ENCODE data around the gene ALDH1L2. TPM values are rescaled to one million over a fixed set of nuclear protein-coding genes. Genes with fewer than 3 reads are reported as not detected.

ALDH1L2 gene
- total RNA-seq: 14.5 and 21.4 TPM in 2 replicates

DNA sequence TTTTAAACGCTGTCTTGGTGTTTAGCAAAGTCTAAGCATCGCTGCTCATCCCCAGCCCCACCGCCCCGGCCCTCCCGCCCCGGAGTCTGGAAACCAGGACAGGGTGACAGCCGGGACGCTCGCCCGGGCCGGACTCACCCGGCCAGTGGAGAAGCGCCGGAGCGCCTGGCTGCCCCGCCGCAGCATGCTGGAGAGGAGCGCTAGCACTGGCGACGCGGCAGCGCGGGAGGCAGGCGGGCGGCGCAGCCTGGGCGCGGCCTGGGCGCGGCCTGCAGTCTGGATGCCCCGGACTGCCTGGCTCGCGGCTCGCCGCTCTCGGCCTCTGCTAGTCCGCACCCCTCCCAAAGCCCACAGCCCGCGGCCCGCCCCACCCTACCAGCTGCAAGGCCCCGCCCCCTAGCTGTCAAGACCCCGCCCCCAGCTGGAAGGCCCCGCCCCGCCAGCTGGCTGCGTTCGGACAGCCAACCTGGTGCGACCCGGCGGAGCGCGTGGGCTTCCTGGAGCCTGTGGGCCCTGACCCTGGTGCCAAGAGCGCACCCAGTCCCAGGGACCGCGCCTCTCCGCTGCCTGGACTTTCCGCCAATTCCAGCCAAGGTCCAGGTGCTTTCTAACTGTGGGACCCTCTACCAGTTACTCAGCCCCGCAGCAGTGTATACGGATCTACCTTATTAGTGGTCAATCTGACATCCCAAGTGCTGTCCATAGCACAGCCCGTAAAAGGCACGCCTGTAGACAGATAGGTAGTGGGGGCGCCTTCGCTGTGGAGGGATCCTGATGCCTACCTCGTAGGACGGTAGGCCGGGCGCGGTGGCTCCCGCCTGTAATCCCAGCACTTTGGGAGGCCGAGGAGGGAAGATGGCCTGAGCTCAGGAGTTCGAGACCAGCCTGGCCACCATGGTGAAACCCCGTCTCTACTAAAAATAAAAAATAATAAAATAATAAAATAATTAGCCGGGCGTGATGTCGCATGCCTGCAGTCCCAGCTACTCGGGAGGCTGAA is at the start of gene ALDH1L2:
ALDH1L2 (minus strand) TSS at position 208 of the 1,000 bp plus-strand sequence; CDS start at position 186, 22 bp downstream.

GRCh38 chr12:105107494-105108371 is 23.5 kb upstream of the ALDH1L2 start, which contains the start of gene WASHC4:
Gene WASHC4 (plus strand): TSS chr12:105107731. CDS start chr12:105107801, 70 bp downstream.

GRCh38 chr12:104986022-104986941 is 98.0 kb downstream of the ALDH1L2 start, which contains the start of gene NOPCHAP1:
Gene NOPCHAP1 (plus strand): TSS chr12:104986316. CDS start chr12:104986353, 37 bp downstream.

Other genes starting within 250 kb of the ALDH1L2 start
- gene SLC41A2, start 126.2 kb downstream of the ALDH1L2 start, total RNA-seq: 9.6 and 15.2 TPM in 2 replicates
- 4.9 and 5.5 TPM in 2 replicates for gene NOPCHAP1, start 98.1 kb downstream of the ALDH1L2 start, total RNA-seq
- 66.5 and 79.5 TPM in 2 replicates for gene WASHC4, start 23.3 kb upstream of the ALDH1L2 start, total RNA-seq
- gene APPL2, start 151.7 kb upstream of the ALDH1L2 start, total RNA-seq: 23.6 and 74.3 TPM in 2 replicates
- 40.2 and 86.0 TPM in 2 replicates for gene C12orf75, start 246.2 kb upstream of the ALDH1L2 start, total RNA-seq